Fibroblast of the conjunctiva (primary cell): ENCODE results near the gene YES1.

Experiments
- DNase-seq: peaks from one replicate; pipeline ENCODE4 v3.0.0-alpha.2; 2010; ENCODE audit warnings: low read depth

Gene YES1

DNA sequence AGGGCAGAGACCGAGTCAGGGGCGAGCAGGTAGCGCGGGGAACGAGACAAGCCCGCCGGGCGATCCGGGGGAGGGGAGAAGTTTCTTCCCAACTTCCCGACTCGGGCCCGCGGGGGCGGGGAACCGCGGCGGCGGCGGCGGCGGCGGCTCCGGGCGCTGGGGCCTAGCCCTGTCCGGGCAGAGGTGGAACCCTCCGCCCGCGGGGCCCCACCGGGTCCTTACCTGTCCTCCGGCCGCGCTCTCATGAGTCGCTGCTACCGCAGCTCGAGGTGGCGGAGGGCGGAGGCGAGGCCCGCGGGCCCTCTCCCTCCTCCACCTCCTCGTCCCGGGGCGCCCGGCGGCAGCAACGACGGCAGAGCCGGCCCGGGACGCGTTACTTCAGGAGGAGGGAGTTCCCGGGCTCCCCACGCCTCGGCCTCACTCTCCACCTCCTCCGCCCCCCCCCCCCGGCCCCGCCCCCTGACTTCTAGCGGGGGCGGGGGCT is at the start of gene YES1:
Gene YES1 (minus strand): TSS at position 351 of the 484 bp plus-strand sequence. CDS start 55,415 bp downstream, outside the sequence.
- DNase-seq = peak; percentile 40

DNA sequence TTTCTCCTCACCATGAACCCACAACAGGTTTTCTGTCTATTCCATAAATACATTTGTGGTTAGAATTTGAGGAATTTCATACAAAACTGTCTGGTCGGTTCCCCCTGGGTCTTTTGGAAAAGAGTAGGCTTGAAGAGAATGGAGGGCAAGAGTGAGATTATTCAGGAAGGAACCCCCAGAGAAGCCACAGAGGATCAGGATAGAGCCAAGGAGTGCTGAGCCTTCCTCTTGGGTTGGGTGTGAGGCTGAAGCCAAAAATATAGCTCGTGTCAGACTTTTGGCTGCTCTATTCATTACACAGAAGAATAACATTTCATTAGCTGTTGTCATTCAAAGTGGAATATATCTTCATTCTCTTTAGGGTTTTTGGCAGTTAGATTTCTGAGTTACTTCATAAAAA is 45.9 kb upstream of the YES1 start:
- no peak for DNase-seq

DNA sequence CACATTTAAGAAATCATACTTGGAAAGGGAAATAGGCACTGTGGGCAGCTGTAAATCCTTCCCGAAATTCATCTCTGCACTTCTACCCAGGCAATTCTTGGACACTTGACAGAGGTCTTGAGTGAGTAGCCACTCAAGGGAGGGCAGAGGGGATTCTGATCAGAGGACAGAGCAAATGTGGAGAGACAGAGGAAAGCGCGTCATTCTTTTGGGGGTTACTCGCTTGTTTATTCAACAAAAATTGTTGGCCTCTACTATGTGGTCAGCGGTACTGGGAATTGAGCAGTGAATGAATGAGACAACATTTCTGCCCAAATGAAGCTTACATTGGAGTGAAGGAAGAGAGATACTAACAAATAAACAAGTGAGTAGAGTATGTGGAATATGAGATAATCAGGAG is 41.4 kb upstream of the YES1 start:
- no peak for DNase-seq

DNA sequence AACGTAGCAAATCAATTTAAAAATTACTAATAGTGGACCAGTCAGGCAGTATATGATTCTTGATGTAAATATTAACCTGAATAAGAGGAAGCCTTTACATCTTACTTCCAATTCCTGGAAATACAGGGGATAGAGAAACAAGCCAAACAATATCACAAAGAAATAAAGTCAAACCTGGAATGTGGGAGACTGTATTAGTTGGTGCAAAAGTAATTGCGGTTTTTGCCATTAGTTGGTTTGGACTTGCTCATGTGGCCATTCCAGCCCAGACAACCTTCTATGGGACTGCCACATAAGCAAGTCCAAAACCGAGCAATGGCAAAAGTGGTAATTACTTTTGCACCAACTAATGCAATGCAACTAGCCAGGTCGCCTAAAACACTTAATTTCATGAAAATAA is 38.9 kb upstream of the YES1 start:
- DNase-seq = no peak

DNA sequence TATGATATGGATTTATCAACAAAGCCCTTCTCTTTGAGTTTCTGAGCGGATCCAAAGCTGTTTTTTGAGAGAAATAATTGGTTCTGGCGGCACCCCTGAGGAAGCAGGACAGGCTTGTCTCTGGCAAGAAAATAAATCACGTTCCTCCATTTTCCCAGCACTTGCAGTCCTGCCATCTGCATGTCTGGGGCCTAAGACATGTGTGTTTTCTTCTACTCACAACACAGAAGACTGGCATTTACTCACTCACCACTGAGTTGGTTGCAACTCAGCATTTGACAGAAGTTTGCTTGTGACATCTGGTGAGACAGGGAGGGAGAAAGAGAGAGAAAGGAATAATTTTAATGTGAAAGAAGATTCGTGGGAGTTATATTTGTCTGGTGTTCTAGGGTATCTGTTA is 37.0 kb upstream of the YES1 start:
- no peak for DNase-seq

DNA sequence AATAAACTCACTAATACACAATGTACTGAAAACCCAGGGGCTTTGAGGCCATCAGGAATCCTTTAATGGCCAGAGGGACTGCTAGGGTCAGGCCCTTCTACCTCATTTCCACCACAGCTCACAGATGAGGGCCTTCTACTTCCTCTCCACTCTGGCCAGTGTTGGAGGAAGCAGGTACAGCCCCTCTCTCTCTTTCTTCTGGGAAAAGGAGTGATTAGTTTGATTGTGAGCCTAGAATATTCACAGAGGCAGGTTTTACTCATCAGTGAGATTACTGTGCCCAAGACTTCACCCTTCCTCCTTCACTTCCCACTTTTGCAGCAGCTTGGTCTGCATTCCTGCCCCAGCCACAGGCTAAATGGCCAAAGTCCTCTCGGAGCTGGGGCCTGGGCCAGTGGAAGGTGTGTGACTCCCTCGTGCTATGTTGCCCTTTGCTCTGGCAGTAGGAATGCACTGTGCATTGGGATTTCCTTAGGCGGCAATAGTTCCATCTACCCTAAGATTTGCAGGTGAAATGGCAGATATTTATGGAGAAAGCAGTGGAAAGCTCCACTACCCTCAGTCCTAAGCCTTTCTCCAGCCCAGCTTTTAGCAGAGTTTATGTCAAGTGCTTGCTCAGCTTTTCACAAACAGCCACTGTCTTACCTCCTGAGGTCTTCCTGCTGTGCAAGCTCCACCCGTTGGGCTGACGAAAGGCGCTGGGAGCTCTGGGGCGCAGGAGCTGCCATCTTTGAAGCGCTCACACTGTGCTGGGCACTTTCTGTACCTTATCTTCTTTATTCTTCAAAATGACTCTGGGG is 36.2 kb upstream of the YES1 start:
- no peak for DNase-seq

DNA sequence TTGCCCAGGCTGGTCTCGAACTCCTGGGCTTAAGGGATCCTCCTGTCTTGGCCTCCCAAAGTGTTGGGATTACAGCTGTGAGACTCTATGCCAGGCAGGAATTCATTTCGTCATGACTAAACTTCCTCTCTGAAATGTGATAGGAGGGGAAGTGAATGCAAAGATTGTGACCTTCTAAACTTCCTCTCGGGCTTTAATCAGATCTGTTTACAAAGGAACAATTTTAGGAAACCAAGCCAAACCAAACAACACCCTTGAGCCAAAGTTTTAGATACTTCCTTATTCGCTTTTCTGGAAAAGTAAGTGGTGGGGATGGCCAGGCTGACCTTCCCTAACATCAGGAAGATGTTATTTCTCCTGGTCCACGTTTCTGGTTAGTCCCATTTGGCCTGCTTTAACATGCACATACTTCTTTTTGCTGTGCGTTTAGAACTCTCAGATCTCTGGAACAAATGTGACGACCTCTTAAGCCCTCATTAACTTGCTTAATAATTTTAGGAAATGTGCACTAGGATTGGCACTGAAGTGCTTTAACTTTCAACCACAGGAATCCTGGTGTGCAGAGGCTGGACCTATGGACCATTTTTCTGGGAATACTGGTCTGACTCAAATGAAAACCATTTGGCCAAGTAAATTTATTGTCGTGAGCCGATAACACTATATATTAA is 33.2 kb upstream of the YES1 start:
- peak; percentile 47 for DNase-seq

DNA sequence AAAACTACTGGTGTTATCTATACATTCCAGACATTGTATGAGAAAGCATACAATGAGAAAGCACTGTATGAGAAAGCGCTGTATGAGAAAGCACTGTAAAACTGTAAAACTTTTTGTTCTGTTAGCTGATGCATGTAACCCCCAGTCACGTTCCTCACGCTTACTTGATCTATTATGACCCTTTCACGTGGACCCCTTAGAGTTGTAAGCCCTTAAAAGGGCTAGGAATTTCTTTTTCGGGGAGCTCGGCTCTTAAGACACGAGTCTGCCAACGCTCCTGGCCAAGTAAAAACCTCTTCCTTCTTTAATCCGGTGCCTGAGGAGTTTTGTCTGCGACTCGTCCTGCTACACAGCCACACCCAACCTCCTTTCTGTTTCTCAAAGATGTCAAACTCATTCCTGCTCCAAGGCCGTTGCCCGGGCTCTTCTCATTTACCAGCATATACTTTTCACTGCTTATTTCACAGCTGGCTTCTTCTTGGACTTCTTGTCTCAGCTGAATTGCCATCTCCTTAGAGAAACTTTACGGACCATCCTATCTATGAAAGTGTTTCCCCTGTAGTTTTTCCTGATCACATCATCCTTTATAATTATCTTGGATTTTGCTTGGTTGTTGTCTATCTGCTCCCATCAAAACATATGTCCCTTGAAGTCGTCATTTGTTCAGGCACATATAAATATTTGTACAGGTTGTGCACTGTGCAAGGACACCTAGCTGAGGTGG is 29.8 kb upstream of the YES1 start:
- no peak for DNase-seq

DNA sequence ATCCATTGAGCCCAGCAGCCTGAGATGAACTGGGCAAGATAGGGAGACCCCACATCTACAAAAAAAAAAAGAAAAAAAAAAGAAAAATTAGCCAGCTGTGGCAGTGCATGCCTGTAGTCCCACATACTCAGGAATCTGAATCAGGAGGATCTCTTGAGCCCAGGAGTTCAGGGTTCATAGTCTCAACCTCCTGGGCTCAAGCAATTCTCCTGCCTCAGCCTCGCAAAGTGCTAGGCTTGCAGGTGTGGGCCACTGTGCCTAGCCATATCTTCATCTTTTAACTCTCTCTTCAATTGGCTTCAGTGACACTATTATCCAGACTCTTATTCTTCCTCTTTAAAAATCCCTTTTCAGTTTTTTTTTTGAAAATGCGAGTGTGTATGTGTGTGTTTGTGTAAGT is 28.5 kb upstream of the YES1 start:
- no peak for DNase-seq

DNA sequence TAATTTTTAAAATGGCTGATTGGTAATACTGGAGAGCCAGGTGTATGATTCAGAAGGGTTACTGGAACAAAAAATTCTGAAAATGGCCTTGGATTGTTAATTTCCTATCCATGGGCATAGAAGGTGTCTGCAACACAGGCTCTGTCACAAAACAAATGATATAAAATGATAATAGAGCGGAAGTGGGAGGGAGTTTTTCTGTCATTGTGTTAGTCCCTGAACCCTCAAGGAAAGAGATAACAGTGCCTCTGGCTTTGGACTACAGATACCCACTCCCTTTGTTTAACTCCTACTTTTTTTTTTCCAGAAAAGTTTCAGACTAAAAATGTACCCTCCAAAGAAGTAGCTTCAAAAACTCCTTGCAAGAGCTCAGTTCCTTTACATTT is 28.0 kb upstream of the YES1 start:
- no peak for DNase-seq

DNA sequence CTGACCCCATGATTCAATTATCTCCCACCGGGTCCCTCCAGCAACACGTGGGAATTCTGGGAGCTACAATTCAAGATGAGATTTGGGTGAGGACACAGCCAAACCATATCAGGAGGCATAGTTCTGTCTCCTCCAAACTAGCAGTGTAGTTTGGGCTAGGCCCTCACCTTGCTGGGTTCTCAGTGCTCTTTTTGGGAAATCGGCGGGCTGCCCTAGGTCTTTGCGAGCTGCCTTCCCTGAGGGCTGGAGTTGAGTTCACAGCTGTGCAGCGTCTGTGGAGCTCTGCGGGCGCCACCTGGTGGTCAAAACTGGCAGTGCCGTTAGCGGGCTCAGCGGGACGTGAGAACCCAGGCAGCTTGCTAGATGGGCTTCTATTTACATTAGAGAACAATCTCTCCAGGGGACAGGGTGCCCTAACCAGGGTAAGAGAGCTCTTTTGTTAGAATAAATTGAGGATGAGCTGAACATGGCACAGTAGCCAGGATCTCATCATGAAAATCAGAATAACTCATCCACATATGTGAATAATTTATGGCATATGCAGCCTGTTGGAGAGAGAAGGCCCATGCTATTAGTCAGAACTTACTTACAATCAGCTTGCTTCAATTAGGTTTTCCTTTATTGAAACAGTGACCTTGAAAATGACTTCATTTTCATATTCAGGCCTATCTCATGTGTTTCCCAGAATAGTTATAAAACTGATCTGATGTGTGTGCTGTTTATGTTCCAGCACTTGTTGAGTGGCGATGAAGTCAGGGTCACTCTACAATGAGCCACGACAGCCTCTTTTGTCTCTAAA is 27.4 kb upstream of the YES1 start:
- peak; percentile 77 for DNase-seq

DNA sequence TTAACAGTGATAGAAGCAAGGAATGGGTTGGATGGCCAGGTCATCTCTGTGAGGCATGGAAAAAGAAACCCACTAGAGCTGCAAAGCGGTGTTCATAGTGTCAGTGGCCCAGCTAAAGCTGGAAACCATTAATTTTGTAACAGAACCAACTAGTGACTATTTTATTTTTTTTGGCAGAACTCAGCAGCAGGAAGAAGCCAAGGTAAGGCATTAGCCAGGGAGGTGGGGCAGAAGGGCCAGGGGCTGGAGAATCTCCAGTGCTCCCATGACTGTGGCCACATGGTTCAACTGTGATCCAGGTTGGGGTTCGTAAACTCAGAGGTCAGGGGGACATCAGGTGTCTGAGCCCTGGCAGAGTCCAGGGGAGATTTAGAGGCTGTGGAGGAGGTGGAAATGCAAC is 25.9 kb upstream of the YES1 start:
- no peak for DNase-seq

DNA sequence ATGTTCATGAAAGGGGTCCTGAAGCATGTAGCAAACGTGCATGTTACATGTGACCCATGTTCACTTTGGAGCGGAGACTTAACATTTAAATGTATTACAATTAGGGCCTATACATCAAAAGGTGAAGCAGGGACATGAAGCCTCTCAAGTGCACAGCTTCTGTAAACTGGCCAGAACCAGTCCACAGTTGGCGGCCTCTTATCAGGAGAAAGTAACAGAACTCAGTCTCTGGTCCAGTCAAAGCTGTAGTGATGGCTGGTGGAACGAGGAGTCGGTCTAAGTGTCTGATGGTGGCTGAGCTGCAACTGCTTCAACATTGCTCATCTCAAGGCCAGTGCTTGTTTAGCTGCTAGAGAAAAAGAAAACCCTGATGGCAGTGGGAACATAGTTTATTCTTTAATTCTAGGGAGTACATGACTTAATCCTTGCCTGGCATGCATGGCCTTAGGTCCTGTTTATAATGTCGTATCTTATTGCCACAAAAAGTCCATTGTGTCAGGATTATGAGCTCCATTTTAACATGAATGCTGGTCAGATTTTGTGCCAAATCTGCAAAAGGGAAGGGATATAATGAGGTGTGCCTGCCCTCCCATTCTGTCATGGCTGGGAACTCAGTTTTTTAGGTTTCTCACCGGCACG is 22.2 kb upstream of the YES1 start:
- DNase-seq = no peak

DNA sequence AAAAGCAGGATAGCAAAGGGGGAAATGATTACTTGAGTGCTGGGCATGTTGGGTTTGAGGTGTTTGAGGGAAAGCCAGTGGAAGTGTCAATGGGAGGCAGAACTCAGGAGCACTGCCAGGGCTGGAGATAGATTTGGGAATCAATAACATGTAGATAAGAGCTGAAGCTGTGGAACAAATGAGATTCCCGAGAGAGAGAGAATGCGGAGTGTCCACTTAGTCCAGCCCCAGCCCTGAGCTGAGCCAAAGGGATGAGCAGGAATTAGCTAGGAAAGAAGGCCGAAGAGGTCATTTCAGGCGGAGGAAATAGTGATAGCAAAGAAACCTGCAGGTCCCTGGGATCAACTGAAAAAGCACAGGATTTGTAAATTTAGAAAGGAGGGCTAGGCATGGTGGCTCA is 21.2 kb upstream of the YES1 start:
- DNase-seq = no peak

DNA sequence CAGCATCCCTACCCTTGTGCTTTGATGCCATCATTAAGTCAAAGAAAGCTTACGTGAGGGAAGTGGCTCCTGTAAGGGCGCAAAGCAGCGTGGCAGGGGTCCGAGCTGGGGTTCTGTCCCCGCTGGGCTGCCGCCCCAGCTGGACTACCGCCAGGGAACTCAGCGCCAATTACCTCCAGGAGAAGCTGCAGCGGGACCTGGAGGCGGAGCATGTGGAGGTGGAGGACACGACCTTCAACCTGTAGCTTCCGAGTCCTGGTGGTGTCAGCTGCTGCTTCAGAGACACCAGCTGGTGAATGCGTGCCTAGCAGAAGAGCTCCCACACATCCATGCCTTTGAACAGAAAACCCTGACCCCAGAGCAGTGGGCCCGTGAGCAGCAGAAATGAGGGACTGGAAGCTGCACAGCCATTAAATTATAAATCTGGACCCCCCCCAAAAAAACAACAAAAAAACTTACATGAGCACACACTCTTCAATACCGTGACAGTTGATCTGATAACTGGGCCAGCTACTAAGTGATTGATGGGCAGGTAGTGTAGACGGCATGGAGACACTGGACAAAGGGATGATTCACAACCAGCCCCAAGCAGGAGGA is 20.1 kb upstream of the YES1 start:
- no peak for DNase-seq

DNA sequence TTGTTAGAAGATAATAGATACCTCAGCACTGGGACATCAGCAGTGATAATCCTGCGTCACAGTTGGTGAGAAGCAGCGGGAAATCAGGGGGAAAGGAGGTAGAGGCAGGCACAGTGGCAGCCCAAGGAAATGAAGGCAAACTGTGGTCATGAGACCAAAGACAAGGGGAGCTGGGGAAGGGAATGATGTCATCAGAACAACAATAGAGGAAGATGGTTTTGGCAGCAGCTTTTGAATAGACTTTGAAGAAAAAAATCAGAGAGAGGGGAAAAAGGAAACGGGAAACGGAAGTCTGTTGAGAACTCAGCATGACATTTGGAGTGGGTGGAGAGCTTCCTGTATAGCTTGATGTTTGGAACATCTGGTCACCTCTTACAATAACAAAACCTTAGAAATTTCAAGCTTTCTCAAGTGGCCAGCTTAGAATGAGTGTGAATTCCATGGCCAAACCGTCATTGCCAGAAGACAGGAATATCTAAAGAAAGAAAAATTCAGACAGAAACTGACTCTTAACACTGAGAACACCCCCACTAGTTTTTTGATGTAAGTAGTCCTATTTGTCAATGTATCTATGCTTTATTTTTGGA is 18.4 kb upstream of the YES1 start:
- no peak for DNase-seq

DNA sequence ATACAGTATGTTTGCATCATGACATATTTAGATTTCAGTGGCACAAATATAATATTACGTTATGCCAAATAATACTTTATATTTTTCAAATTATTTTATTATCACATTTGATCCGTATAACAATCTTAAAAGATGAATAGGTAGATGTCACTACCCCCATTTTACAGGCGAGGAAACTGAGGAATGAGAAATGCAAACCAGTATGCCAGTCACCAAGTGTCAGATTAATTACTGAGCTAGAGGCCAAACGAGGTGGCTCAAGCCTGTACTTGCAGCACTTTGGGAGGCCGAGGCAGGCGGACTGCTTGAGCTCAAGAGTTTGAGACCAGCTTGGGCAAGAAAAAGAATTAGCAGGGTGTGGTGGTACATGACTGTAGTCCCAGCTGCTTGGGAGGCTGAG is 17.4 kb upstream of the YES1 start:
- DNase-seq = no peak

DNA sequence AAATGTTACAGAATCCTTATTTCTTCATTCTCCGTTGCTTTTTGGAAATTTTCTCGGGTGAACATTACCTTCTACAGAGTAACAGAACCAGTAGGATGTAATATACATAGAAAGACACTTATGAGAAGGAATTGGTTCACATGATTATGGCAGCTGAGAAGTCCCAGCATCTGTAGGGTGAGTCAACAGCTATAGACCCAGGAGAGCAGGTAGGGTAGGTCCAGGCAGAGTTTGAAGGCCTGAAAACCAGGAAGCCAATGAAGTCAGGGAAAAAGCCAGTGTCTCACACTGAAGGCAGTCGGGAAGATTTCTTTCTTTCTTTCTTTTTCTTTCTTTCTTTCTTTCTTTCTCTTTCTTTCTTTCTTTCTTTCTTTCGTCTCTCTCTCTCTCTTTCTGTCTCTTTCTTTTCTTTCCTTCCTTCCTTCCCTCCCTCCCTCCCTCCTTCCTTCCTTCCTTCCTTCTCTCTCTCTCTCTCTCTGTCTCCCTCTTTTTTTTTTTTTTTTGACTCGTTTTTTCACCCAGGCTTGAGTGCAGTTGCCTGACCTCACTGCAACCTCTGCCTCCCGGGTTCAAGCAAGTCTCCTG is 15.1 kb upstream of the YES1 start:
- no peak for DNase-seq

DNA sequence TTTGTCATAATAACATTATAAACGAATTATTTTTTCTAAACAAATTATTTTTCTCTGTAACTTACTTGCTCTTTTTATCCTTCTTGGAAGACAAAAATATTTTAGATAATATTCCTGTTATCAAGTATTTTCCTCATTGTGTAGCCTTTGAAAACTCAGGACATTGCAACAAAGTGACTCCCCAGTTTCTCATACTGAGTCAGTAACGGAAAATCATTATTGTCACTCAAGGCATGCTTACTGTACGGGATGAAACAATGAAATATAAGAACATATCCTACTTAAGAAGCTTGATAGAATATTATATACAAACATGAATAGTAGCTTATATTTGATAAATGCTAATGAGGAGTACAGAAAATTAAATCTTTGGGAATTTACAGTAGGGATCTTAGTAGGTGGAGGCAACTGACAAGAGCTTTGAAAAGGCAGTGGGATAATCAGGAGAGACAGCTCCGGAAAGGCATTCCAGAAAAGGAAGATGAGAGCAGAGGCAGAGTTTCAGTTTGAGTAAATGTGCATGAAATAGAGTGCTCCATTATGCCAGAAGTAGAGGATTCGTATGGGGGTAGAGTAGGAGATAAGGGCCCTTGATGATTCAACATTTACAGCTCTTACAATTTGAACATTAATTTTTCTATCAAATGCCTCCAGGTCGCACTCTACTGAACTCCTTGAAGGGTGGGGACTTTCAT is 14.0 kb upstream of the YES1 start:
- DNase-seq = no peak

DNA sequence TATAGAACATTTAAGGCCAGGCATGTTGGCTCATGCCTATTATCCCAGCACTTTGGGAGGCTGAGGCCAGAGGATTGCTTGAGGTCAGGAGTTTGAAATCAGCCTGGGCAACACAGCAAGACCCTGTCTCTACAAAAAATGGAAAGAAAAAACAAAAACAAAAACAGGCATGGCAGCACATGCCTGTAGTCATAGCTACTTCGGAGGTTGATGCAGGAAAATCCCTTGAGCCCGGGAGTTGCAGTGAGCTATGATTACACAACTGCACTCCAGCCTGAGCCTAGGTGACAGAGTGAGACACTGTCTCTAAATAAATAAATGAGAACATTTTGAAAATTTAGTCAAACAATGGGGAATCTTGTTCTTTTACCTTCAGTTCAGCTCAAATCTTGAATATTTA is 12.1 kb upstream of the YES1 start:
- no peak for DNase-seq
